SJSA1 (cell line): ENCODE results near the gene PPM1J. TPM values are rescaled to one million over a fixed set of nuclear protein-coding genes. Genes with fewer than 3 reads are reported as not detected.

Experiments used
- DNase-seq, 2 experiments: peaks; one replicate each; pipeline ENCODE4 v3.0.0-alpha.2; 2015 to 2020; ENCODE audit warnings: low spot score in 2 of 2, low read depth in 1 of 2
- H3K27ac ChIP-seq: fragments of 250-450 bp; sonication (Bioruptor Pico); 2 replicates; pipeline ENCODE4 v1.5.1; 2020; ENCODE audit warnings: mild to moderate bottlenecking, moderate library complexity
- H3K27me3 ChIP-seq: fragments of 250-450 bp; sonication (Bioruptor Pico); replicated peaks from 2 replicates; pipeline ENCODE4 v1.5.1; 2020; ENCODE audit warnings: mild to moderate bottlenecking, moderate library complexity
- H3K36me3 ChIP-seq: fragments of 250-450 bp; sonication (Bioruptor Pico); 2 replicates; pipeline ENCODE4 v1.5.1; 2020; ENCODE audit warnings: mild to moderate bottlenecking
- H3K4me1 ChIP-seq: fragments of 250-450 bp; sonication (Bioruptor Pico); replicated peaks from 2 replicates; pipeline ENCODE4 v1.6.1; 2021; ENCODE audit warnings: mild to moderate bottlenecking
- H3K4me3 ChIP-seq: fragments of 250-450 bp; sonication (Bioruptor Pico); 2 replicates; pipeline ENCODE4 v1.5.1; 2020; ENCODE audit warnings: mild to moderate bottlenecking
- H3K9me3 ChIP-seq: fragments of 250-450 bp; sonication (Bioruptor Pico); replicated peaks from 2 replicates; pipeline ENCODE4 v1.5.1; 2020; ENCODE audit warnings: mild to moderate bottlenecking
- total RNA-seq: library from RNA; depleted of rRNA; stranded (reverse); fragments of >200 nt; shearing (Covaris generic); gene quantifications from 2 replicates; pipeline ENCODE4 v1.2.3, GENCODE V29; 2014

PPM1J gene
- total RNA-seq, 1 experiment from 2014 or later = not detected

- Histone ChIP-seq H3K27me3 (peaks cover 10% of the 10 kb centered on the region), H3K36me3 (no peaks in the 10 kb centered on the region), H3K4me3 (peak overlapping the region; percentile 46), H3K9me3 (no peaks in the 10 kb centered on the region), H3K4me1 (peaks cover 21% of the 10 kb centered on the region), H3K27ac (no peak overlapping the region)
- peak; percentile 55 to 72 for DNase-seq
Observed at GRCh38 chr1:112714313-112715263, 544 bp downstream of the PPM1J start.

- DNase-seq = peak in 1 of 2 experiments; percentile 40
- H3K27ac ChIP-seq = no peak overlapping the region
- no peaks in the 10 kb centered on the region for H3K36me3 ChIP-seq
- H3K4me1 ChIP-seq = peaks cover 18% of the 10 kb centered on the region
- H3K4me3 ChIP-seq = no peak overlapping the region
- H3K27me3 ChIP-seq = peaks cover 10% of the 10 kb centered on the region
- H3K9me3 ChIP-seq = no peaks in the 10 kb centered on the region
Observed at GRCh38 chr1:112713466-112714312, 1.4 kb downstream of the PPM1J start.

DNA sequence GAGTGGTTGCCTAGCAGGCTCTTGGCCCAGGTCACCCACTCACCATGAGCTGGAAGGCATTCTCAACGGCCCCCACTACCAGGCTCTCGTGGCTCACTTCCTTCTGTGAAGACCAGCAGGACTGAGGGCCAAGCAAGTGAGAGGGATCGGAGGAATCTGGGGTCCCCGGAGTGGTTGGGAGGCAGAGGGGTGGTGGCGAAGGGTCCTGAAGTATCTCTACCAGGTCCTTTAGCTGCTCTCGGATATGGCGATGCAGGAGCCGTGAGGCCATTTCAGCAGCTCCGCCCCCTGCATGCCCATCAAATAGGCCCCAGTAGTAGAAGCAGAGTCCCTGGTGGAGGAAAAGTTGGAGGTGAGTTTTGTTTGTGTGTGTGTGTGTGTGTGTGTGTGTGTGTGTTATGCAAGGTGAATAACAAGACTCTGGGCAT is 2.4 kb downstream of the PPM1J start:
- no peaks in the 10 kb centered on the region for H3K9me3 ChIP-seq
- no peak overlapping the region for H3K27ac ChIP-seq
- H3K36me3 ChIP-seq = no peaks in the 10 kb centered on the region
- H3K27me3 ChIP-seq = peaks cover 10% of the 10 kb centered on the region
- H3K4me1 ChIP-seq = peaks cover 20% of the 10 kb centered on the region
- H3K4me3 ChIP-seq = no peak overlapping the region
- peak in 1 of 2 experiments; percentile 38 for DNase-seq

DNA sequence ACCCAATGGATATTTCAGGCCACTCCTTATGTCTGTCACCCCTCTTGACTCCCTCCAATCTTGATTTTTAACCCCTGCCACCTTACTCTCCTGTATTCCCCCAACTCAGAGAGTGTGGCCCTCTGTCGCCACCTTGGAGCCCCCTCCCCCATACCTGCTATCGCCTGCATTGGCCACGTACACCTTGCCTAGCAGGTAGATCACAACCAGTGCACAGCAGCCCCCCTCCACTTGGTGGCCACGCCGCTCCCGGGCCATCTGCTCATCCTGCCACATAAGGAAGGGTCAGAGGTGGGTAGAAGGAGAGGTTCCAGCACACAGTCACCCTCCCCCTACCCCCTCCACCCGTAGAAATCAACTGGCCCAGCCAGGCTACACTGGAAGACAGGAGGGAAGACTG is 2.9 kb downstream of the PPM1J start:
- H3K4me1 ChIP-seq = peaks cover 25% of the 10 kb centered on the region
- H3K4me3 ChIP-seq = no peak overlapping the region
- no peaks in the 10 kb centered on the region for H3K9me3 ChIP-seq
- H3K27ac ChIP-seq = no peak overlapping the region
- H3K27me3 ChIP-seq = peaks cover 10% of the 10 kb centered on the region
- DNase-seq = peak in 1 of 2 experiments; percentile 38
- H3K36me3 ChIP-seq = no peaks in the 10 kb centered on the region

DNA sequence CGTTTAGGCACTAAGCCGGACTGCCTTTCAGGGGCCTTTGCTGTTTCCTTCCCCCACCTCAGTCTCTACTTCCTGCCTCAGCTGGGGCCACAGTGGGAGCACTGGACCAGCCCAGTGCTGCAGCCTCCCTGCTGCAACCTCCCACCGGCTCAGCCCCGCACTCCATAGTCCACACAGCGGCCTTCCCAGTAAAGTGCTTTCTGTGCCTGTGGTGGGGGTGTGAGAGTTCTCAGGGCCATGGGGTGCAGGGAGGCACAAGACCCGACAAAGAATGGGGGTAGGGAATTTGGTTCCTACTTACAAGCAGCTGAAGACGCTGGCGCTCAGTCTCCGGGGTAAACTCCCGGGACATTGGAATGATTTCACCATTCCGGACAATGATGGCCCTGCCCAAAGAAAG is 3.5 kb downstream of the PPM1J start:
- peaks cover 2% of the 10 kb centered on the region for H3K36me3 ChIP-seq
- peak in 1 of 2 experiments; percentile 39 for DNase-seq
- peaks cover 25% of the 10 kb centered on the region for H3K4me1 ChIP-seq
- no peak overlapping the region for H3K27ac ChIP-seq
- no peaks in the 10 kb centered on the region for H3K9me3 ChIP-seq
- no peak overlapping the region for H3K4me3 ChIP-seq
- peaks cover 10% of the 10 kb centered on the region for H3K27me3 ChIP-seq

DNA sequence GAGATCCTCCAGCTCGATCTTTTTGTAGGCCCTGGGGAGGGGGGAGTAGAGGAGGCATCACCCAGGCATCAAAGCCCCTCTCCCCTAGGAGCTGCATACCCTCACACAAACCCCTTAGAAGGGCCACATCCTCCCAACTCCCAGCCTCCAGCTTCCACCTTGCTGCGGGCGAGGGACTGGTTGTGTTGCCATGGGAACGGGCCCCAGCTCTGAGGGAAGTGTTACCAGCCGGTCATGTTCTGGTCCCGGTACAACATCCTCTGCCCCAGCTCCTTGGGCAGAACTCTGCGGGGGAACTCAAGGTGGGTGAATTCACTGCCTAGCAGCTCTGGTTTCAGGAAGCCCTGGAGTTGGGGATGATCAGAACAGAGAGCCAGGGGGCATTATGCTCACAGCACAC is 4.1 kb downstream of the PPM1J start:
- no peak for DNase-seq
- Histone ChIP-seq H3K4me1 (peaks cover 25% of the 10 kb centered on the region), H3K27me3 (peaks cover 10% of the 10 kb centered on the region), H3K9me3 (no peaks in the 10 kb centered on the region), H3K27ac (no peak overlapping the region), H3K4me3 (no peak overlapping the region), H3K36me3 (peaks cover 5% of the 10 kb centered on the region)

- H3K4me1 ChIP-seq = peaks cover 24% of the 10 kb centered on the region
- no peak overlapping the region for H3K4me3 ChIP-seq
- no peak overlapping the region for H3K27ac ChIP-seq
- no peaks in the 10 kb centered on the region for H3K9me3 ChIP-seq
- peaks cover 10% of the 10 kb centered on the region for H3K27me3 ChIP-seq
- DNase-seq = no peak
- H3K36me3 ChIP-seq = peaks cover 5% of the 10 kb centered on the region
Observed at GRCh38 chr1:112710586-112710985, 4.5 kb downstream of the PPM1J start.

DNA sequence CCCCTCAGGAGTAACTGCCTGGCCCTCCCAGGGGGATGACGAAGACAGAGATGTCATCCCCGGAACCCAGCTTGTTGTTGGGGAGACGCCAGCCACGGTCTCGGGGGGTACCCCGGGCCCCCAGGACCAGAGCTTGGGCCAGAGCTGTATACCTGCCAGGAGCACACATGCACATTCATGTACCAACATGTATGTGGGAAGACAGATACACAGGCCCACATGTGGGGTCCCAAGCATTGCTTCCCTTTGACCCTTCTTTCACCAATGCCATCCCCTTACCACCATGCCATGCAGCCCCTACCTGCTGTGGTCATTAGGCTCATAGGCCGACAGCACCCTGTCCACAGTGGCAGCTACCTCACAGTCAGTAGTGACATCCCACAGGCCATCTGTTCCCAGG is 5.0 kb downstream of the PPM1J start:
- Histone ChIP-seq H3K27ac (no peak overlapping the region), H3K36me3 (peaks cover 5% of the 10 kb centered on the region), H3K4me3 (no peak overlapping the region), H3K9me3 (no peaks in the 10 kb centered on the region), H3K27me3 (peaks cover 10% of the 10 kb centered on the region), H3K4me1 (peaks cover 27% of the 10 kb centered on the region)
- DNase-seq = no peak

GRCh38 chr1:112708489-112708888 is 6.6 kb downstream of the PPM1J start:
- H3K27ac ChIP-seq = no peak overlapping the region
- no peaks in the 10 kb centered on the region for H3K27me3 ChIP-seq
- H3K36me3 ChIP-seq = peaks cover 18% of the 10 kb centered on the region
- peaks cover 30% of the 10 kb centered on the region for H3K4me1 ChIP-seq
- H3K4me3 ChIP-seq = no peak overlapping the region
- no peaks in the 10 kb centered on the region for H3K9me3 ChIP-seq
- DNase-seq = no peak

DNA sequence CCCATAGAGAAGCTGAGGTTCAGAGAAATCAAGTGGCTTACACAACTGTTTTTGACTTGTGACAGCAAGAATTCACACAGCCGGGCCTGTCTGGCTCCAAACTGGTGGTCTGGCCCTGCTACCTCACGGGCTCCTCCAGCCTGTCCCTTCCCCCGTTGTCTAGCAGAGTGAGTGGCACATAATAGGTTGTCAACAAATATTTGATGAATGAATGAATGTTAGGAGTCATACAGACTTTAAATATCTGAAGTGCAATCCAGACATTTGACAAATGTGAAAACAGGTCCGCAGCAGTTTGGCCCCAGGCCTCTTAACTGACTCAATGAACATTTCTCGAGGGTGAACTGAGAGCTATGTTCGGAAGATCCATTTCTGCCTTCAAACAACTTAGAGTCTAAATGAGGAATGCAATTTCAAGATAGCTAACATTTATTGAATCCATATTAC is 7.1 kb downstream of the PPM1J start:
- DNase-seq = no peak
- H3K4me3 ChIP-seq = peak overlapping the region; percentile 96; the same call in 1 of the 2 replicates

DNA sequence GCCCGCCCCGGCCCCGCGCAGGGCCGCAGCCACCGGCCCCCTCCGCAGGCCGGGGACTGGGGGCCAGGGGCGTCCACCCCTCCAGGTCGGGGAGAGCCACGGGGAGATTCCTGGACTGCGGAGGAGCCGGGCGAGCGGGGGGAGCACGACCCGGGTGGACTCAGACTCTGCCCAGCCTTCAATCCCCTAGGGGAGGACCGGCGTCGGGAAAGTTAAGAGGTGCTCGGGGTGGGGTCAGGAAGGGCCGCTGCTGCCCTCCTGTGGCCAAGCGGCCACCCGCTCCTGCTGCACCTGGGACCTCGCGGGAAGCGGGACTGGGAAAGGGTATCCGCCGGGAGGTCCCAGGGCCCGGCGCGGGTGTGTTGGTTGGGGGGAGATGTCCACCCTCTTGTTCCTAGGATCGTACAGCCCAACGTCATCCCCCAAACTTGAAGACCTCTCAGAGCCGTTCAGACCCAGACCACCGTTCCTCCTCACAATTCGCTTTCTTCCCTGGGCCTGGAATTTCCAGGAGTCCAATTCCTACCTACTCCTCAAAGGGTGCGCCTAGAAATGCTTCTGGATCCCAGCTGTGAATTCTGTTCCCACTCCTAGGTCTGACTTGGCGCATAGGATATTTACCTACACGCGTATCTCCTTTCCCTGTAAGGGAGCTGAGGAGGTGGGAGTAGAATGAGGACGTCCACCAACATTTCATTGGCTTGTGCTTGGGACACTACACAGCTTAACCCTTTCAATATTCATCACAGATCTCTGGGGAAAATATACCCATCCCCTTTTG is 7.7 kb downstream of the PPM1J start:
- Histone ChIP-seq H3K4me3 (peak overlapping the region; percentile 96), H3K27ac (peak overlapping the region; percentile 69), H3K9me3 (no peaks in the 10 kb centered on the region), H3K36me3 (peaks cover 27% of the 10 kb centered on the region), H3K27me3 (no peaks in the 10 kb centered on the region), H3K4me1 (peaks cover 37% of the 10 kb centered on the region)
- DNase-seq = peak; percentile 92 to 93

More for the DNA sequence above, 7.1 kb downstream of the PPM1J start:
- Histone ChIP-seq H3K27ac (no peak overlapping the region), H3K36me3 (peaks cover 21% of the 10 kb centered on the region), H3K27me3 (no peaks in the 10 kb centered on the region), H3K4me1 (peaks cover 31% of the 10 kb centered on the region), H3K9me3 (no peaks in the 10 kb centered on the region)

DNA sequence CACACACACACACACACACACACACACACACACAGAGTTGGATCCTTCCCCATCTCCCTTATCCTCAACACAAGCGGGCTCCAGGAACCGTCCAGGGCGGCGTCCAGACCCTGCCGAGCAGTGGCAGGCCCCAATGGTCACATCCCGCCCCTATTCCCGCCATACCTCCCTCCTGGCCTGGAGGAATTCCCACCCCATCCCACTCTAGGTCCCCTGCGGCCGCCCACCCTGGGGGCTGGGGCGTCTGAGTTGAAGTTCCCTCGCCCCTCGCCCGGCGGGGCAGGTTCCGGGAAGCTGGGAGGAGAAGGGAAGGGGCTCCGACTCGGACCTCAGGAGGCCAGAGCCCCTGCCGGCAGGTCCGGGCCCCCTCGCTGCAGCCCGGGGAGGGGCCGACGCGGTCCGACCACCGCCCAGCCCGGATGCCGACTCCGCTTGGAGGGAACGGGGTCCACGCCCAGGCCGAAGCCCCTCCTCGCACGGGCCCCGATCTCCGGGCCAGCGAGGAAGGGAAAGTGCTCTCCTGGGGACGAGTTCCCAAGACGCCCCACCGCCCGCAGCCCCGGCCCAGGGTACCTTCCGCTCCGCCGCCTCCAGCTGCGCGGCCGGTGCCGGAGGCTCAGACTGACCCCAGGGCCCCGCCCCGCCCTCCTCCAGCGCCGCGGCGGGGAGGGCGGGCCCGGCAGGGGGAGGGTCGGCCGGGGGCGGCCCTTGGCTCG is 8.5 kb downstream of the PPM1J start, which contains the start of gene RHOC:
RHOC (minus strand) TSS at position 623 of the 716 bp plus-strand sequence. CDS start 3,328 bp downstream, outside the sequence.
- peaks cover 45% of the 10 kb centered on the region for H3K4me1 ChIP-seq
- H3K9me3 ChIP-seq = no peaks in the 10 kb centered on the region
- peak; percentile 54 to 67 for DNase-seq
- H3K36me3 ChIP-seq = peaks cover 35% of the 10 kb centered on the region
- H3K27me3 ChIP-seq = no peaks in the 10 kb centered on the region
- H3K27ac ChIP-seq = peak within 1 kb of the TSS; percentile 69
- peak within 1 kb of the TSS; percentile 96 for H3K4me3 ChIP-seq
